Measurements from ENCODE around the gene BCL7A.

Gene BCL7A

DNA sequence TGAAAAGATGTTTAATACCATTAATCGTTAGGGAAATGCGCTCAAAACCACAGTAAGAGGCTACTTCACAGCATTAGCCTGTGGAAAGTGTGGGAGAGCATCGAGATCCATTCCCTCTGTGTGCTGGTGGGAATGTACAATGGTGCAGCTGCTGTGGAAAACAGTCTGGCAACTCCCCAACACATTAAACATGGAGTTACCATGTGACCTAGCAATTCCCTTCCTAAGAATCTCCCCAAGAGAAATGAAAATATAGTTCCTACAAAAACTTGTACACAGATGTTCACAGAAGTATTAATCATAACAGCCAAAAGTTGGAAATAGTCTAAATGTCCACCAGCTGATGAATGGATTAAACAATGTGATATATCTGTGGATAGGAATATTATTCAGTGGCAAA lies 80.6 kb downstream of the BCL7A start:
- TF ChIP-seq POLR2AphosphoS5 (IDR thresholded peaks at IDR 0.05; ENCODE audit: low read depth, low read length): no peak
- TF ChIP-seq FOXP2 (optimal IDR thresholded peaks at IDR 0.05; ENCODE audit: borderline replicate concordance, extremely low read depth, extremely low read length, insufficient read depth): no peak
- TF ChIP-seq, protein P1, sequence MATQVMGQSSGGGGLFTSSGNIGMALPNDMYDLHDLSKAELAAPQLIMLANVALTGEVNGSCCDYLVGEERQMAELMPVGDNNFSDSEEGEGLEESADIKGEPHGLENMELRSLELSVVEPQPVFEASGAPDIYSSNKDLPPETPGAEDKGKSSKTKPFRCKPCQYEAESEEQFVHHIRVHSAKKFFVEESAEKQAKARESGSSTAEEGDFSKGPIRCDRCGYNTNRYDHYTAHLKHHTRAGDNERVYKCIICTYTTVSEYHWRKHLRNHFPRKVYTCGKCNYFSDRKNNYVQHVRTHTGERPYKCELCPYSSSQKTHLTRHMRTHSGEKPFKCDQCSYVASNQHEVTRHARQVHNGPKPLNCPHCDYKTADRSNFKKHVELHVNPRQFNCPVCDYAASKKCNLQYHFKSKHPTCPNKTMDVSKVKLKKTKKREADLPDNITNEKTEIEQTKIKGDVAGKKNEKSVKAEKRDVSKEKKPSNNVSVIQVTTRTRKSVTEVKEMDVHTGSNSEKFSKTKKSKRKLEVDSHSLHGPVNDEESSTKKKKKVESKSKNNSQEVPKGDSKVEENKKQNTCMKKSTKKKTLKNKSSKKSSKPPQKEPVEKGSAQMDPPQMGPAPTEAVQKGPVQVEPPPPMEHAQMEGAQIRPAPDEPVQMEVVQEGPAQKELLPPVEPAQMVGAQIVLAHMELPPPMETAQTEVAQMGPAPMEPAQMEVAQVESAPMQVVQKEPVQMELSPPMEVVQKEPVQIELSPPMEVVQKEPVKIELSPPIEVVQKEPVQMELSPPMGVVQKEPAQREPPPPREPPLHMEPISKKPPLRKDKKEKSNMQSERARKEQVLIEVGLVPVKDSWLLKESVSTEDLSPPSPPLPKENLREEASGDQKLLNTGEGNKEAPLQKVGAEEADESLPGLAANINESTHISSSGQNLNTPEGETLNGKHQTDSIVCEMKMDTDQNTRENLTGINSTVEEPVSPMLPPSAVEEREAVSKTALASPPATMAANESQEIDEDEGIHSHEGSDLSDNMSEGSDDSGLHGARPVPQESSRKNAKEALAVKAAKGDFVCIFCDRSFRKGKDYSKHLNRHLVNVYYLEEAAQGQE (IDR thresholded peaks at IDR 0.05; ENCODE audit: insufficient read depth in 1 of 2, low read depth in 2 of 2, low read length in 2 of 2): no peak
- no peak for TF ChIP-seq SIN3A (IDR thresholded peaks at IDR 0.05; ENCODE audit: borderline replicate concordance, insufficient read depth, low read length)
- no peak for TF ChIP-seq TAF1 (IDR thresholded peaks at IDR 0.05; ENCODE audit: borderline replicate concordance, insufficient read depth, low read length)

DNA sequence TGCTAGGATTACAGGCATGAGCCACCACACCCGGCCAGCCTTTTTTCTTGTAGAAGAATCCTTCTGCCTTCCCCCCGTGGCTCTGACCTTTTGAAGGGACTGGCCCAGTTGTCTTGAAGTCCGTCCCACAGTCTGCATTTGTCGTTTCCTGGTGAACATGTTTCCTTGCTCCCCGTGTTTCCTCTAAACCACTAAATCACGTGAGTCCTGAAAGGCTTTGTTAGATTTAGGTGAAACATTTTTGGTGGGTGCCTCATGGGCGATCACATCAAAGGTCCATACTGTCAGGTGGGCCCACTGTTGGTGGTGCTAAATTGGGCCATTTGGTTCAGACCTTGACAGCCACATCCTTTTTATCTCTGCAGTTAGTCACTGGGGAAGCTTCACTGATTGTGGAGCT lies 83.2 kb downstream of the BCL7A start:
- TF ChIP-seq POLR2AphosphoS5 (IDR thresholded peaks at IDR 0.05; ENCODE audit: low read depth, low read length): no peak
- TF ChIP-seq, protein P1 (IDR thresholded peaks at IDR 0.05; ENCODE audit: insufficient read depth in 1 of 2, low read depth in 2 of 2, low read length in 2 of 2): no peak
- TF ChIP-seq TAF1 (IDR thresholded peaks at IDR 0.05; ENCODE audit: borderline replicate concordance, insufficient read depth, low read length): no peak
- TF ChIP-seq SIN3A (IDR thresholded peaks at IDR 0.05; ENCODE audit: borderline replicate concordance, insufficient read depth, low read length): no peak
- no peak for TF ChIP-seq FOXP2 (optimal IDR thresholded peaks at IDR 0.05; ENCODE audit: borderline replicate concordance, extremely low read depth, extremely low read length, insufficient read depth)

DNA sequence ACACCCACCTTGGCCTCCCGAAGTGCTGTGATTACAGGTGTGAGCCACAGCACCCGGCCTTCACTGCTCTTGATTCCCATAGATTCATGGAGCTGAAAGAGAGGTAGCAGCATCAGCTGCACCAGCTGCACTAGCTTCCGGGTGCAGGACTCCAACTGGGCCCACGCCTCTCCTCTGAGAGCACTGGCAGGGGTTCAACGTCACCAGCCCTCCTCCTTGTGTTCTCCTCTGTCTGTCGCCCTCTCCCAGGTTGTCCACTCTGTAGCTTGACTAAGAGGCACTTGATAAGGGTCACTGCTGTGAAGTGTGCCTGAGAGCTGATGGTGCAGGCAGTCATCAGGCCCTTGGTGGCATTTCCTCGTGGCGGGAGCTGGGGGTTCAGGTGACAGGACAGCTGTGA lies 85.2 kb downstream of the BCL7A start:
- TF ChIP-seq FOXP2 (optimal IDR thresholded peaks at IDR 0.05; ENCODE audit: borderline replicate concordance, extremely low read depth, extremely low read length, insufficient read depth): no peak
- TF ChIP-seq, protein P1 (IDR thresholded peaks at IDR 0.05; ENCODE audit: insufficient read depth in 1 of 2, low read depth in 2 of 2, low read length in 2 of 2): no peak
- TF ChIP-seq SIN3A (IDR thresholded peaks at IDR 0.05; ENCODE audit: borderline replicate concordance, insufficient read depth, low read length): no peak
- no peak for TF ChIP-seq POLR2AphosphoS5 (IDR thresholded peaks at IDR 0.05; ENCODE audit: low read depth, low read length)
- no peak for TF ChIP-seq TAF1 (IDR thresholded peaks at IDR 0.05; ENCODE audit: borderline replicate concordance, insufficient read depth, low read length)

DNA sequence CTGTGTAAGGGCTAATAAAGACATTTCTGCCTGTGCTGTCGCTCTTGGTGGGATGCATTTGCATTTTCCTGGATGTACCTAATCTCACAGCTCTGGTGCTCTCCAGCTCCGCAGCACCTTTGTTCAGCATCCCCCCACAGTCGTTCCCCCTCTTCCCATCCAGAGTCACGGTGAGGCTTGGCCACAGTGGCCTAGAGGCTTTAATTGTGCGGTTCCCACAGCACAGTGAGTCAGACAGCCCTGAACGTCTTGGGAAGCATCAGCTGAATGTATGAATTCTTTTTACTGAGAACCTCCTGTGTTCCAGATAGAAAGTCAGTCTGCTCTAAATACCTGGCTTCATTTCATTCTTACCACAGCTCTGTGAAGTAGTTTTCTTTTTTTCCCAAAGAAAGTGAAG lies 85.6 kb downstream of the BCL7A start:
- TF ChIP-seq SIN3A (IDR thresholded peaks at IDR 0.05; ENCODE audit: borderline replicate concordance, insufficient read depth, low read length) (no peak), TAF1 (IDR thresholded peaks at IDR 0.05; ENCODE audit: borderline replicate concordance, insufficient read depth, low read length) (no peak), FOXP2 (optimal IDR thresholded peaks at IDR 0.05; ENCODE audit: borderline replicate concordance, extremely low read depth, extremely low read length, insufficient read depth) (no peak), POLR2AphosphoS5 (IDR thresholded peaks at IDR 0.05; ENCODE audit: low read depth, low read length) (no peak)
- TF ChIP-seq, protein P1 (IDR thresholded peaks at IDR 0.05; ENCODE audit: insufficient read depth in 1 of 2, low read depth in 2 of 2, low read length in 2 of 2): no peak
